OCI-LY3 (cell line): ENCODE results near the gene ODAD2.

ENCODE experiments used
- H2AFZ ChIP-seq: fragments of 200-600, 300-600 bp; shearing (Covaris generic); 2 replicates; pipeline ENCODE4 v1.6.0; 2014; ENCODE audit warnings: antibody characterized with exemption, low read depth, low read length
- H3K27ac ChIP-seq: fragments of 200-600, 300-600 bp; sonication (generic); 2 replicates; pipeline ENCODE4 v1.5.1; 2014; ENCODE audit warnings: mild to moderate bottlenecking, low read length, moderate library complexity, mixed read lengths
- H3K27me3 ChIP-seq: fragments of 200-600, 300-600 bp; sonication (generic); 2 replicates; pipeline ENCODE4 v1.6.1; 2014; ENCODE audit warnings: low read depth, low read length, mixed read lengths
- H3K36me3 ChIP-seq: fragments of 200-600, 300-600 bp; sonication (generic); replicated peaks from 2 replicates; pipeline ENCODE3; 2014; ENCODE audit warnings: low read depth, low read length, mixed read lengths
- H3K4me1 ChIP-seq: fragments of 300-600, 200-600 bp; sonication (generic); 2 replicates; pipeline ENCODE4 v1.6.1; 2014; ENCODE audit warnings: low read length, mixed read lengths
- H3K4me2 ChIP-seq: fragments of 200-600, 300-600 bp; sonication (generic); 2 replicates; pipeline ENCODE4 v1.6.1; 2014; ENCODE audit warnings: low read length, mixed read lengths
- H3K4me3 ChIP-seq: fragments of 300-600, 200-600 bp; sonication (generic); 2 replicates; pipeline ENCODE4 v1.5.1; 2014; ENCODE audit warnings: antibody characterized with exemption, mild to moderate bottlenecking, low read length, moderate library complexity
- H3K79me2 ChIP-seq: fragments of 300-600, 200-600 bp; shearing (Covaris generic); 2 replicates; pipeline ENCODE4 v1.6.1; 2014; ENCODE audit warnings: mild to moderate bottlenecking, low read length, mixed read lengths
- H3K9ac ChIP-seq: fragments of 300-600, 200-600 bp; shearing (Covaris generic); 2 replicates; pipeline ENCODE4 v1.6.0; 2014; ENCODE audit warnings: mild to moderate bottlenecking, low read length, moderate library complexity
- H3K9me3 ChIP-seq: fragments of 200-600, 300-600 bp; shearing (Covaris generic); 2 replicates; pipeline ENCODE4 v1.6.1; 2014; ENCODE audit warnings: low read length, mixed read lengths; ENCODE audit not compliant: insufficient read depth
- H4K20me1 ChIP-seq: fragments of 200-600, 300-600 bp; sonication (generic); 2 replicates; pipeline ENCODE4 v1.6.1; 2016; ENCODE audit warnings: low read length, mixed read lengths; ENCODE audit not compliant: insufficient read depth
- CTCF ChIP-seq: fragments of 200-600, 300-600 bp; sonication (generic); IDR thresholded peaks from 2 replicates; pipeline ENCODE4 v1.5.1; 2014; ENCODE audit warnings: antibody characterized with exemption, low read length, low read depth
- EZH2phosphoT487 ChIP-seq: fragments of 200-600 bp; shearing (Covaris generic); IDR thresholded peaks from 2 replicates; pipeline ENCODE4 v1.6.1; 2018; ENCODE audit warnings: antibody characterized with exemption, mixed run types, low read depth

The ODAD2 gene

GRCh38 chr10:27998954-27999275 is at the start of gene ODAD2:
Gene ODAD2 (minus strand): TSS chr10:27999079. CDS start chr10:27995142, 3,937 bp downstream.
- TF ChIP-seq EZH2phosphoT487 (no peak), CTCF (no peak)
- Histone ChIP-seq H3K9me3 (no peaks in the 10 kb centered on the region), H4K20me1 (no peaks in the 10 kb centered on the region), H3K36me3 (no peaks in the 10 kb centered on the region), H3K4me3 (peak within 1 kb of the TSS; percentile 81), H3K4me1 (no peaks in the 10 kb centered on the region), H3K9ac (peak within 1 kb of the TSS; percentile 56), H3K4me2 (peak within 1 kb of the TSS; percentile 77), H3K79me2 (no peaks in the 10 kb centered on the region), H2AFZ (peak within 1 kb of the TSS; percentile 60; the same call in 1 of the 2 replicates), H3K27ac (no peak within 1 kb of the TSS), H3K27me3 (peaks cover 2% of the 10 kb centered on the region; the same call in 1 of the 2 replicates)

- Histone ChIP-seq H3K27ac (no peak overlapping the region), H3K9ac (no peak overlapping the region)
These were observed 48.2 kb upstream of the ODAD2 start for GRCh38 chr10:28047061-28047460.

GRCh38 chr10:28046579-28046978 is 47.7 kb upstream of the ODAD2 start:
- H3K9ac ChIP-seq: no peak overlapping the region
- TF ChIP-seq CTCF (no peak), EZH2phosphoT487 (no peak)

More at GRCh38 chr10:28047061-28047460, 48.2 kb upstream of the ODAD2 start:
- H3K4me2 ChIP-seq: no peak overlapping the region
- no peaks in the 10 kb centered on the region for H3K9me3 ChIP-seq
- no peaks in the 10 kb centered on the region for H3K36me3 ChIP-seq
- H3K79me2 ChIP-seq: no peaks in the 10 kb centered on the region
- H3K4me3 ChIP-seq: no peak overlapping the region
- TF ChIP-seq EZH2phosphoT487: no peak
- no peak for TF ChIP-seq CTCF
- no peaks in the 10 kb centered on the region for H4K20me1 ChIP-seq
- H2AFZ ChIP-seq: no peak overlapping the region
- no peaks in the 10 kb centered on the region for H3K4me1 ChIP-seq
- H3K27me3 ChIP-seq: no peaks in the 10 kb centered on the region

GRCh38 chr10:28043941-28044340 is 45.1 kb upstream of the ODAD2 start:
- H2AFZ ChIP-seq: no peak overlapping the region
- no peak for TF ChIP-seq CTCF
- no peak for TF ChIP-seq EZH2phosphoT487

More at GRCh38 chr10:28046579-28046978, 47.7 kb upstream of the ODAD2 start:
- H3K27me3 ChIP-seq: no peaks in the 10 kb centered on the region
- H3K36me3 ChIP-seq: no peaks in the 10 kb centered on the region
- H4K20me1 ChIP-seq: no peaks in the 10 kb centered on the region
- H3K79me2 ChIP-seq: no peaks in the 10 kb centered on the region
- no peak overlapping the region for H3K4me2 ChIP-seq
- no peak overlapping the region for H2AFZ ChIP-seq
- H3K4me1 ChIP-seq: no peaks in the 10 kb centered on the region
- H3K4me3 ChIP-seq: no peak overlapping the region
- no peak overlapping the region for H3K27ac ChIP-seq
- H3K9me3 ChIP-seq: no peaks in the 10 kb centered on the region

More at GRCh38 chr10:28043941-28044340, 45.1 kb upstream of the ODAD2 start:
- H3K27me3 ChIP-seq: no peaks in the 10 kb centered on the region
- H3K4me2 ChIP-seq: no peak overlapping the region
- no peak overlapping the region for H3K27ac ChIP-seq
- H3K4me3 ChIP-seq: no peak overlapping the region
- H3K9me3 ChIP-seq: no peaks in the 10 kb centered on the region
- no peaks in the 10 kb centered on the region for H4K20me1 ChIP-seq
- H3K4me1 ChIP-seq: no peaks in the 10 kb centered on the region
- H3K79me2 ChIP-seq: no peaks in the 10 kb centered on the region
- no peaks in the 10 kb centered on the region for H3K36me3 ChIP-seq
- no peak overlapping the region for H3K9ac ChIP-seq
